LNCaP clone FGC (cell line): Measurements from ENCODE around the gene SOX6.

Experiments used
- DNase-seq: peaks from one replicate; pipeline ENCODE4 v3.0.0-alpha.2; 2011; ENCODE audit warnings: low read depth
- H3K4me3 ChIP-seq: 2 replicates; pipeline ENCODE4 v1.5.1; 2011; ENCODE audit warnings: mild to moderate bottlenecking, low read depth, low read length, control low read depth
- CTCF ChIP-seq: IDR thresholded peaks from 2 replicates; pipeline ENCODE4 v1.5.1; 2012; ENCODE audit warnings: mild to moderate bottlenecking; ENCODE audit not compliant: control insufficient read depth, insufficient read depth; ENCODE audit errors: extremely low read depth

SOX6 gene

DNA sequence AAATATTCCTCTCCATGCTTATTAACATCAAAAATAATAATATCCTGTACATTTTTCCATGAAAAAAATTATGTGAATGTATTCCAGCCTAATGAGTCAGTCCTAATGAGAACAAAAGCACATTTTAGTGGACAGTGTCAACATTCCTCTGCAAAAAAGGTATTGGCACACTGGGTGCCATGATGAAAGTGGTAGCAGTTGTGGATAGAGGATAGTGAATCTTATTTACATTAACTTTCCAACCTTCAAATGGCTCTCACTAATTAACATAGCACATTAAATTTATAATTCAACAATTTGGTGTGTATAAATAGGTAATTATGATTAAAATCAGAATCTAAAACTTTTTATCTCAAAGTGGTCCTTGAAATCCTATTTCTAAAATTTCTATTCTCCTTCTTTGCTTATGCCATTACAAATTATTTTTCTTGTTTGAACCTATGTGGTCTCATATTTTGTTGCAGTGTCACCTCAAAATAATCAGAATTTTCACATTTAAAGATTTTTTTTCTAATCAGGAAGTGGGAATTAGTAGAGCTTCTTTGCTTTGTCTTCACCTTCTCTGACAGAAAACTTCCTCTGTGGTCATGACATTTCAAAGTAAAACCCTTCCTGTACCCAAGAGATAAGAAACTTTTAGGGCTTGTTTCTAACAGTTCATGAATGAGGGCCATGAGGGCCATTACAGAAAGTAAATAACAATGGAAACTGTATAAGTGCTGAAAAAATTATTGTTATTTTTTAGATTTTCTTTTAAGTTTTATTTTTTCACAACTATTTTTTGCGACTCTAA is 18.7 kb downstream of the SOX6 start:
- no peak overlapping the region for H3K4me3 ChIP-seq
- no peak for DNase-seq
- no peak for TF ChIP-seq CTCF

GRCh38 chr11:16336721-16337120 is 19.6 kb downstream of the SOX6 start:
- no peak for TF ChIP-seq CTCF
- no peak overlapping the region for H3K4me3 ChIP-seq
- DNase-seq, result no peak

DNA sequence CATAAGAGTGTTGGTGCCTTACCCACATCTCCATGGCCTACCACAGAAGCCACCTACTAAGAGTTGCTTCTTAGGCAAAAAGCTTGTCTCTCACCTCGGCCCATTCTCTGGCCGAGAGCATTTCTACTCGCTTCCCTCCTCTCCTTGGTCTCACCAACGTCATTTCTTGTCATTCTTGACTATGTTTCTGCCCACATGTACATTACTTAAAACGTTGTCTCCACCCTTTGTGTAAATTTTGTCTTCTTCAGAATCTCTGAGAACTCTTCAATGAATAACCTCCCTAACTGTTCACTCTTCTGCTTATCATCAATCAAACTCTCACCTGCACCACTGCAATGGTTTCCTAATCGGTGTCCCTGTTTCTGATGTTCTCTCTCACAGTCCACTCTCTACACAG is 20.1 kb downstream of the SOX6 start:
- TF ChIP-seq CTCF, result no peak
- DNase-seq, result no peak
- no peak overlapping the region for H3K4me3 ChIP-seq

DNA sequence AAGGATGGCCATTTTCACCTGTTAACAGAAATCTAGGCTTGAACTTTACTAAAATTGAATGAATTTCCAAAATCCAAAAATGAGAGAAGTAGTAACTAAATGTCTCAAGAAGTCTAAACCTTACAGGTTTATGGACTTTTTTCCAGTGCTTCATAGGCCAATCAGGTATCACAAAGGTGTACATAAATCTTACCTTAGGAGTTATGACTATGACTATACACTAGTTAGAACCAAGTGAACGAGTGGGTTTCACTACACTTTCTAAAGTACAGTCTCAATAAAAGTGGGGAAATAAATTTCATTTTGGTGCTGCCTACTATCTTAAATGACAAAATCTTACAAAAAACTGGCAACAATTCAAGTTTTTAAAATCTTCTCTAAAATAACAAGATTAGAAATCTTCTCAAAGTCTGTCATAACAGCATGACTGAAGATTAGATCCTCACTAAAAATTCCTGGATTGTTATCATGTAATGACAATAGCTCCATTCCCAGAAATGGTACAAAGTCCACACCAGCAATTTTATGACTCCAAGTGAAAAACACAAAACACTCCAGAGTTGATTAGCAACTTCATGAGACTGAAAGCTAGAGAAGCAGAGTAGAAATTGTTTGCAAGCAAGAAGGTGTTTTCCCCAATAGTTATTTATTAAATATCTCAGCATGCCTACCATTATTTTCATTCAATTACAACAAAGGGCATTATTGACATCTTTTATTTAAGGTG is 20.9 kb downstream of the SOX6 start:
- no peak for TF ChIP-seq CTCF
- DNase-seq, result no peak
- no peak overlapping the region for H3K4me3 ChIP-seq

GRCh38 chr11:16326679-16327297 is 29.6 kb downstream of the SOX6 start:
- DNase-seq, result no peak
- no peak for TF ChIP-seq CTCF
- H3K4me3 ChIP-seq, result no peak overlapping the region

- no peak for DNase-seq
- TF ChIP-seq CTCF, result no peak
- H3K4me3 ChIP-seq, result no peak overlapping the region
These were observed 34.2 kb downstream of the SOX6 start for GRCh38 chr11:16322190-16322589.
